OCI-LY3 (cell line): Measurements from ENCODE around the gene SYNE1.

Source experiments
- H2AFZ ChIP-seq: fragments of 200-600, 300-600 bp; shearing (Covaris generic); 2 replicates; pipeline ENCODE4 v1.6.0; 2014; ENCODE audit warnings: antibody characterized with exemption, low read depth, low read length
- H3K27ac ChIP-seq: fragments of 200-600, 300-600 bp; sonication (generic); 2 replicates; pipeline ENCODE4 v1.5.1; 2014; ENCODE audit warnings: mild to moderate bottlenecking, low read length, moderate library complexity, mixed read lengths
- H3K27me3 ChIP-seq: fragments of 200-600, 300-600 bp; sonication (generic); 2 replicates; pipeline ENCODE4 v1.6.1; 2014; ENCODE audit warnings: low read depth, low read length, mixed read lengths
- H3K36me3 ChIP-seq: fragments of 200-600, 300-600 bp; sonication (generic); replicated peaks from 2 replicates; pipeline ENCODE3; 2014; ENCODE audit warnings: low read depth, low read length, mixed read lengths
- H3K4me1 ChIP-seq: fragments of 300-600, 200-600 bp; sonication (generic); 2 replicates; pipeline ENCODE4 v1.6.1; 2014; ENCODE audit warnings: low read length, mixed read lengths
- H3K4me2 ChIP-seq: fragments of 200-600, 300-600 bp; sonication (generic); 2 replicates; pipeline ENCODE4 v1.6.1; 2014; ENCODE audit warnings: low read length, mixed read lengths
- H3K4me3 ChIP-seq: fragments of 300-600, 200-600 bp; sonication (generic); 2 replicates; pipeline ENCODE4 v1.5.1; 2014; ENCODE audit warnings: antibody characterized with exemption, mild to moderate bottlenecking, low read length, moderate library complexity
- H3K79me2 ChIP-seq: fragments of 300-600, 200-600 bp; shearing (Covaris generic); 2 replicates; pipeline ENCODE4 v1.6.1; 2014; ENCODE audit warnings: mild to moderate bottlenecking, low read length, mixed read lengths
- H3K9ac ChIP-seq: fragments of 300-600, 200-600 bp; shearing (Covaris generic); 2 replicates; pipeline ENCODE4 v1.6.0; 2014; ENCODE audit warnings: mild to moderate bottlenecking, low read length, moderate library complexity
- H3K9me3 ChIP-seq: fragments of 200-600, 300-600 bp; shearing (Covaris generic); 2 replicates; pipeline ENCODE4 v1.6.1; 2014; ENCODE audit warnings: low read length, mixed read lengths; ENCODE audit not compliant: insufficient read depth
- H4K20me1 ChIP-seq: fragments of 200-600, 300-600 bp; sonication (generic); 2 replicates; pipeline ENCODE4 v1.6.1; 2016; ENCODE audit warnings: low read length, mixed read lengths; ENCODE audit not compliant: insufficient read depth
- CTCF ChIP-seq: fragments of 200-600, 300-600 bp; sonication (generic); IDR thresholded peaks from 2 replicates; pipeline ENCODE4 v1.5.1; 2014; ENCODE audit warnings: antibody characterized with exemption, low read length, low read depth
- EZH2phosphoT487 ChIP-seq: fragments of 200-600 bp; shearing (Covaris generic); IDR thresholded peaks from 2 replicates; pipeline ENCODE4 v1.6.1; 2018; ENCODE audit warnings: antibody characterized with exemption, mixed run types, low read depth

The SYNE1 gene

GRCh38 chr6:152355166-152355565 is 282.0 kb downstream of the SYNE1 start:
- no peak overlapping the region for H3K27ac ChIP-seq
- no peaks in the 10 kb centered on the region for H4K20me1 ChIP-seq
- peaks cover 5% of the 10 kb centered on the region; the same call in 1 of the 2 replicates for H3K4me1 ChIP-seq
- H3K4me3 ChIP-seq, result no peak overlapping the region
- H3K9me3 ChIP-seq, result no peaks in the 10 kb centered on the region
- no peaks in the 10 kb centered on the region for H3K27me3 ChIP-seq
- no peaks in the 10 kb centered on the region for H3K36me3 ChIP-seq
- H3K79me2 ChIP-seq, result no peaks in the 10 kb centered on the region
- no peak overlapping the region for H2AFZ ChIP-seq
- TF ChIP-seq CTCF (no peak), EZH2phosphoT487 (no peak)
- no peak overlapping the region for H3K9ac ChIP-seq
- H3K4me2 ChIP-seq, result no peak overlapping the region

- Histone ChIP-seq H3K36me3 (no peaks in the 10 kb centered on the region), H3K27me3 (no peaks in the 10 kb centered on the region), H3K4me1 (peaks cover 5% of the 10 kb centered on the region; the same call in 1 of the 2 replicates), H3K4me2 (no peak overlapping the region), H3K9ac (no peak overlapping the region), H3K79me2 (no peaks in the 10 kb centered on the region), H3K9me3 (no peaks in the 10 kb centered on the region), H3K27ac (no peak overlapping the region), H2AFZ (no peak overlapping the region), H3K4me3 (no peak overlapping the region), H4K20me1 (no peaks in the 10 kb centered on the region)
- no peak for TF ChIP-seq EZH2phosphoT487
These were observed 283.7 kb downstream of the SYNE1 start for GRCh38 chr6:152353440-152353839.

GRCh38 chr6:152351742-152352141 is 285.4 kb downstream of the SYNE1 start:
- Histone ChIP-seq H3K4me2 (no peak overlapping the region), H3K4me1 (peaks cover 5% of the 10 kb centered on the region; the same call in 1 of the 2 replicates), H2AFZ (no peak overlapping the region), H3K9me3 (no peaks in the 10 kb centered on the region), H3K4me3 (no peak overlapping the region), H3K9ac (no peak overlapping the region), H3K79me2 (no peaks in the 10 kb centered on the region), H4K20me1 (no peaks in the 10 kb centered on the region), H3K27ac (no peak overlapping the region), H3K36me3 (no peaks in the 10 kb centered on the region), H3K27me3 (no peaks in the 10 kb centered on the region)
- TF ChIP-seq EZH2phosphoT487 (no peak), CTCF (no peak)

GRCh38 chr6:152351110-152351509 is 286.1 kb downstream of the SYNE1 start:
- H3K27me3 ChIP-seq, result no peaks in the 10 kb centered on the region
- H3K4me1 ChIP-seq, result peaks cover 5% of the 10 kb centered on the region; the same call in 1 of the 2 replicates
- no peak overlapping the region for H3K4me2 ChIP-seq
- no peak overlapping the region for H3K9ac ChIP-seq
- no peak overlapping the region for H3K4me3 ChIP-seq
- TF ChIP-seq CTCF (no peak), EZH2phosphoT487 (no peak)
- no peaks in the 10 kb centered on the region for H3K9me3 ChIP-seq
- no peaks in the 10 kb centered on the region for H3K36me3 ChIP-seq
- H4K20me1 ChIP-seq, result no peaks in the 10 kb centered on the region
- no peak overlapping the region for H3K27ac ChIP-seq
- no peaks in the 10 kb centered on the region for H3K79me2 ChIP-seq
- H2AFZ ChIP-seq, result no peak overlapping the region

- Histone ChIP-seq H3K27me3 (no peaks in the 10 kb centered on the region), H3K9ac (no peak overlapping the region), H3K27ac (no peak overlapping the region), H3K9me3 (no peaks in the 10 kb centered on the region), H4K20me1 (no peaks in the 10 kb centered on the region), H3K4me3 (no peak overlapping the region), H3K4me2 (no peak overlapping the region), H3K79me2 (no peaks in the 10 kb centered on the region), H3K4me1 (no peaks in the 10 kb centered on the region), H2AFZ (no peak overlapping the region), H3K36me3 (no peaks in the 10 kb centered on the region)
- TF ChIP-seq CTCF, result no peak
- TF ChIP-seq EZH2phosphoT487, result no peak
These were observed 289.0 kb downstream of the SYNE1 start for GRCh38 chr6:152348116-152348515.
